IPS DF 19.7 (cell line): ENCODE measurements around the gene IL1RAP.

ENCODE experiments used
- DNase-seq: peaks from one replicate; pipeline ENCODE4 v3.0.0-alpha.2; 2013; ENCODE audit warnings: low read depth, low spot score

IL1RAP gene

GRCh38 chr3:190614226-190615059 is 100.6 kb downstream of the IL1RAP start:
- DNase-seq: no peak

GRCh38 chr3:190615060-190615384 is 101.1 kb downstream of the IL1RAP start:
- no peak for DNase-seq

GRCh38 chr3:190615607-190616006 is 101.7 kb downstream of the IL1RAP start:
- no peak for DNase-seq

GRCh38 chr3:190616637-190617036 is 102.8 kb downstream of the IL1RAP start:
- DNase-seq: no peak

- DNase-seq: peak; percentile 5
Measured at GRCh38 chr3:190617185-190617584, 103.3 kb downstream of the IL1RAP start.

- DNase-seq: no peak
Measured at GRCh38 chr3:190618330-190619030, 104.6 kb downstream of the IL1RAP start.

- DNase-seq: no peak
Measured at GRCh38 chr3:190619353-190619752, 105.5 kb downstream of the IL1RAP start.

- no peak for DNase-seq
Measured at GRCh38 chr3:190619761-190620160, 105.9 kb downstream of the IL1RAP start.

- no peak for DNase-seq
Measured at GRCh38 chr3:190620886-190621608, 107.2 kb downstream of the IL1RAP start.

GRCh38 chr3:190621927-190622326 is 108.0 kb downstream of the IL1RAP start:
- no peak for DNase-seq

- DNase-seq: no peak
Measured at GRCh38 chr3:190624282-190624681, 110.4 kb downstream of the IL1RAP start.

- no peak for DNase-seq
Measured at GRCh38 chr3:190626951-190627620, 113.2 kb downstream of the IL1RAP start.

GRCh38 chr3:190629088-190629487 is 115.2 kb downstream of the IL1RAP start:
- no peak for DNase-seq

GRCh38 chr3:190631295-190631694 is 117.4 kb downstream of the IL1RAP start:
- no peak for DNase-seq

GRCh38 chr3:190641564-190641963 is 127.7 kb downstream of the IL1RAP start:
- DNase-seq: no peak

- DNase-seq: no peak
Measured at GRCh38 chr3:190642016-190642415, 128.1 kb downstream of the IL1RAP start.

- no peak for DNase-seq
Measured at GRCh38 chr3:190644035-190644434, 130.2 kb downstream of the IL1RAP start.

- DNase-seq: no peak
Measured at GRCh38 chr3:190644766-190645165, 130.9 kb downstream of the IL1RAP start.

- DNase-seq: no peak
Measured at GRCh38 chr3:190645932-190646460, 132.1 kb downstream of the IL1RAP start.

- DNase-seq: no peak
Measured at GRCh38 chr3:190646996-190647395, 133.1 kb downstream of the IL1RAP start.

- no peak for DNase-seq
Measured at GRCh38 chr3:190655933-190656332, 142.0 kb downstream of the IL1RAP start.

- no peak for DNase-seq
Measured at GRCh38 chr3:190658106-190658505, 144.2 kb downstream of the IL1RAP start.
